Activated T-cell treated with anti-CD3 and anti-CD28 coated beads, Interleukin-2, amount 50 U/mL, for 72 hours (primary cell): ENCODE results near the gene OR56B1. TPM values are rescaled to one million over a fixed set of nuclear protein-coding genes. Genes with fewer than 3 reads are reported as not detected.
"Not testable (repeated sequence)": the region's sequence is repeated elsewhere in the genome, so short reads cannot be mapped to it uniquely, and the experiment has no call there.

Source experiments
- ATAC-seq, 2 donors: fragments of 150-1000 bp; cut with Tn5 transposase; replicated peaks in 1 of 2; 2 replicates each; pipeline ENCODE4 v1.10.0; 2021; ENCODE audit warnings: moderate library complexity in 2 of 2, mild to moderate bottlenecking in 1 of 2
- DNase-seq, 2 donors: peaks; one replicate each; pipeline ENCODE4 v3.0.0; 2021 to 2022; ENCODE audit warnings: mixed read lengths in 1 of 2
- H3K27ac Mint-ChIP-seq: one replicate; pipeline ENCODE4 v1.8.0; 2022; ENCODE audit warnings: mild to moderate bottlenecking, moderate library complexity, mixed read lengths
- H3K27me3 Mint-ChIP-seq: one replicate; pipeline ENCODE4 v1.8.0; 2022; ENCODE audit warnings: low read depth, mixed read lengths
- H3K36me3 Mint-ChIP-seq, 2 donors: one replicate each; pipeline ENCODE4 v1.8.0; 2022; ENCODE audit warnings: mixed read lengths in 2 of 2, mild to moderate bottlenecking in 1 of 2; ENCODE audit not compliant: insufficient read depth in 2 of 2
- H3K4me1 Mint-ChIP-seq: one replicate; pipeline ENCODE4 v1.8.0; 2022; ENCODE audit warnings: low read depth, mixed read lengths
- H3K4me3 Mint-ChIP-seq, 2 donors: one replicate each; pipeline ENCODE4 v1.8.0; 2022; ENCODE audit warnings: mild to moderate bottlenecking in 2 of 2, mixed read lengths in 2 of 2, moderate library complexity in 2 of 2
- H3K9me3 Mint-ChIP-seq, 2 donors: one replicate each; pipeline ENCODE4 v1.8.0; 2022; ENCODE audit warnings: mixed read lengths in 2 of 2
- total RNA-seq, 2 donors: library from RNA; stranded (reverse); gene quantifications; one replicate each; pipeline ENCODE4 v1.2.3, GENCODE V29; 2022

OR56B1 gene, protein sequence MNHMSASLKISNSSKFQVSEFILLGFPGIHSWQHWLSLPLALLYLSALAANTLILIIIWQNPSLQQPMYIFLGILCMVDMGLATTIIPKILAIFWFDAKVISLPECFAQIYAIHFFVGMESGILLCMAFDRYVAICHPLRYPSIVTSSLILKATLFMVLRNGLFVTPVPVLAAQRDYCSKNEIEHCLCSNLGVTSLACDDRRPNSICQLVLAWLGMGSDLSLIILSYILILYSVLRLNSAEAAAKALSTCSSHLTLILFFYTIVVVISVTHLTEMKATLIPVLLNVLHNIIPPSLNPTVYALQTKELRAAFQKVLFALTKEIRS
- total RNA-seq, result under 1 TPM; 0.24 to 0.56 TPM

DNA sequence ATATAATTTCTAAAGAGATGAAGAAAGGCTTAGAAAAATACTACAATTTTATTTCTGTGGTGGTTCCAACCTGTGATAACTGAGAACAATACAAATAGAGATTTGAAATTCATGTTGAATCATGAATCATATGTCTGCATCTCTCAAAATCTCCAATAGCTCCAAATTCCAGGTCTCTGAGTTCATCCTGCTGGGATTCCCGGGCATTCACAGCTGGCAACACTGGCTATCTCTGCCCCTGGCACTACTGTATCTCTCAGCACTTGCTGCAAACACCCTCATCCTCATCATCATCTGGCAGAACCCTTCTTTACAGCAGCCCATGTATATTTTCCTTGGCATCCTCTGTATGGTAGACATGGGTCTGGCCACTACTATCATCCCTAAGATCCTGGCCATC is at the start of gene OR56B1:
Gene OR56B1, plus strand, starts transcription at position 53 of the 400 bp plus-strand sequence. Its CDS starts 69 bp downstream, at position 122.
- DNase-seq (no peak), ATAC-seq (no peak)
- no peak within 1 kb of the TSS for H3K27ac Mint-ChIP-seq
- peaks cover 0 to 6% of the 10 kb centered on the region in 2 donors for H3K36me3 Mint-ChIP-seq
- no peaks in the 10 kb centered on the region for H3K27me3 Mint-ChIP-seq
- no peaks in the 10 kb centered on the region for H3K4me1 Mint-ChIP-seq
- H3K9me3 Mint-ChIP-seq, result peaks cover under 1 to 3% of the 10 kb centered on the region in 2 donors
- H3K4me3 Mint-ChIP-seq, result no peak within 1 kb of the TSS

DNA sequence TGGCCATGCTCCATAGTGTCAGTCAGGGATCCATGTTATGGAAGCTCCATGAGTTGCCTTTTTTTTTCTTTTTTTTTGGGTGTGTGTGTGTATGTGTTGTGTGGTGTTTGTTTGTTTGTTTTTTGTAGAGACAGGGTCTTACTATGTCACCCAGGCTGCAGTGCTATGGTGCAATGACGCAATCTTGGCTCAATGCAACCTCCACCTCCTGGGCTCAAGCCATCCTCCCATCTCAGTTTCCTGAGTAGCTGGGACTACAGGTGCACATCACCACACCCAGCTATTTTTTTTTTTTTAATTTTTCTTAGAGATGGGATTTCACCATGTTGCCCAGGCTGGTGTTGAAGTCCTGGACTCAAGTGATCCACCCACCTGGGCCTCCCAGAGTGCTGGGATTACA is 47.8 kb upstream of the OR56B1 start:
- no peak for ATAC-seq
- Mint-ChIP-seq H3K27me3 (no peaks in the 10 kb centered on the region), H3K27ac (peak overlapping the region; percentile 2), H3K4me1 (peaks cover 59% of the 10 kb centered on the region), H3K9me3 (no peaks in the 10 kb centered on the region), H3K4me3 (no peak overlapping the region), H3K36me3 (peaks cover 11 to 22% of the 10 kb centered on the region in 2 donors)
- no peak for DNase-seq

DNA sequence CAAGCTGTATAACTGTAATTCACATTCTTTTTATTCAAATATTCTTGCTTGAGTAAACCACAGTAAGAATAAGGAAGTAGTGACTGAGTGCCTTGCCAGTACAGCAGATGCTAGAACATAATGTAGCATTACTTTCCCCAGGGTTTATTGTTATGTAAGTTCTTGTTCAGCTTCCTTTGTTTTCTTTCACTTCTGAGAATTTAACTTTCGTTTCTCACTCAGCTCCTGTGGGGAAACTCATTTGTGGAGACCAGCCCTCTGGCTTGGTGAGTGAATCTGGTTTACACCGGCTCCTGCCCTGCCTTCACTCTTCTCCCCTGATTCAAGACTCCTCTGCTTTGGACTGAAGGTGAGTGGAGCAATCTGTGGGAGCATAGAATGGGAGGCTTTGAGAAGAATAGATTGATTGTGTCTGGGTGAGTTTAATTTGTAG is 46.7 kb upstream of the OR56B1 start, which contains the start of gene TRIM22:
Gene TRIM22, plus strand, starts transcription at position 240 of the 433 bp plus-strand sequence. CDS start 6,443 bp downstream, outside the sequence.
- Mint-ChIP-seq H3K27ac (peak within 1 kb of the TSS; percentile 88), H3K4me3 (peak within 1 kb of the TSS; percentile 91 to 96), H3K27me3 (no peaks in the 10 kb centered on the region), H3K36me3 (peaks cover 9 to 22% of the 10 kb centered on the region in 2 donors), H3K4me1 (peaks cover 58% of the 10 kb centered on the region), H3K9me3 (no peaks in the 10 kb centered on the region)
- peak; percentile 62 to 65 for DNase-seq
- peak; percentile 67 to 72 for ATAC-seq

DNA sequence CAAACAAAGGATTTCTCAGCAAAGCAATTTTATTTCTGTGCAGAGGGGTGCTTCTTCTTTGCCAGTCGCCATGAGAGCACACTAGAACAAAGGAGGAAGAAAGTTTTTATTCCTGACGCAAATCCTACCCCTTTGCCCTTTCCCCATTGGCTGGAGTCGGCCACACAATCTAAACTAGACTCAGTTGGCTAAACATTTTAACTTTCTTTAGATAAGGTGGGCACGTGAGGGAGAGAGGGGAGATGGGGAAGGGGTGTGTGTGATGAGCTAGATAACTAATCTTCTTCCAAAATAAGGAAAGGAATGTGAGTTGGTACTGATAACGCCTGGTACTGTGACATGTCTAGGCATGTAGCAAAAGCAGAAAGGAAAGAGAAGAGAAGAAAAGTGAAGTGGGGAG is 46.0 kb upstream of the OR56B1 start:
- peaks cover 58% of the 10 kb centered on the region for H3K4me1 Mint-ChIP-seq
- H3K27me3 Mint-ChIP-seq, result no peaks in the 10 kb centered on the region
- no peak for ATAC-seq
- peak overlapping the region; percentile 91 to 96 for H3K4me3 Mint-ChIP-seq
- no peaks in the 10 kb centered on the region for H3K9me3 Mint-ChIP-seq
- H3K27ac Mint-ChIP-seq, result peak overlapping the region; percentile 88
- no peak for DNase-seq
- peaks cover 11 to 22% of the 10 kb centered on the region in 2 donors for H3K36me3 Mint-ChIP-seq

DNA sequence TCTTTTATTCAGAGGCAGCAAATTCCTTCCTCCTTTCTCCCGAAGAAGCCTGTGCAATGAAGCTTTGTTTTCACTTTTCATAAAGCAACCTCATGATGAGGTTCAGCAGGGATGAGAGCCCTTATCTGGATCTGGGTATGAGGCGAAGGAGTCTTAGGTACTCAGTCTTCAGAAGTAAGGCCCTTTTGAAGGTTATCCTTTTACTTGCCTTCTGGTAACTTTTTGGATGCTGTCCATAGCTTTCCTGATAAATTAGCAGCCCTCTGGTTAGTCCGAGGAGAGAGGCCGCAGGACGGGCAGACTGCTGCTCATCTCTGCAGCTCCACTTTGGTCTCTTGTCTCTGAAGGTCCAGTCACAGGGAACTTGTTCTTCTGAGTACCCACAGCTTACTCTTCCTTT is 45.5 kb upstream of the OR56B1 start:
- peak overlapping the region; percentile 91 to 96 for H3K4me3 Mint-ChIP-seq
- peaks cover 11 to 22% of the 10 kb centered on the region in 2 donors for H3K36me3 Mint-ChIP-seq
- peak overlapping the region; percentile 88 for H3K27ac Mint-ChIP-seq
- peak in 1 of 2 donors; percentile 12 for DNase-seq
- peaks cover 55% of the 10 kb centered on the region for H3K4me1 Mint-ChIP-seq
- no peaks in the 10 kb centered on the region for H3K9me3 Mint-ChIP-seq
- no peaks in the 10 kb centered on the region for H3K27me3 Mint-ChIP-seq
- peak in 1 of 2 donors; percentile 5 for ATAC-seq

DNA sequence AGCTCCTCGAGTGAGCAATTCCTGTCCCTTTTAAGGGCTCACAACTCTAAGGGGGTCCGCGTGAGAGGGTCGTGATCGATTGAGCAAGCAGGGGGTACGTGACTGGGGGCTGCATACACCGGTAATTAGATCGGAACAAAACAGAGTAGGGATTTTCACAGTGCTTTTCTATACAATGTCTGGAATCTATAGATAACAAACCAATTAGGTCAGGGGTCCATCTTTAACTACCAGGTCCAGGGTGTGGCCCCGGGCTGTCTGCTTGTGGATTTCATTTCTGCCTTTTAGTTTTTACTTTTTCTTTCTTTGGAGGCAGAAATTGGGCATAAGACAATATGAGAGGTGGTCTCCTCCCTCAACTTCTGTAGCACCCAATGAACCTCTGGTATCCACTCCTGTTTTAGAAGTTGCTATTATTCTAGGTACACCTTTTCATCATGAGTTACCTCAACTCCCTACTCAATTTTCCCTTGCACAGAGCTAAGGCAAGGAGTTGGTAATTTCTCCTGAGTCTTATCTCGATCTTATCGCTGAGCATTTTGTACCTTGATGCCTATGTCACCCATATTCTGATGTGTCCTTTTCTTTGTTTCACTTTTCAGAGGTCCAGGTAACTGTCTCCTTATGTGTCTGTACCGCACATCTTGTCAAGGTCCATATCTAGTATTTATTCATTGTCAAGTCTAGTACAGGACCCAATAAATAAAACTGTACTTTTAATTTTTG is 44.8 kb upstream of the OR56B1 start:
- not testable (repeated sequence) for H3K9me3 Mint-ChIP-seq, H3K27me3 Mint-ChIP-seq, DNase-seq
- H3K36me3 Mint-ChIP-seq, result peaks cover 14 to 27% of the 10 kb centered on the region in 2 donors
- peak overlapping the region; percentile 91 to 96 for H3K4me3 Mint-ChIP-seq
- ATAC-seq, result peak; percentile 31 to 37
- peak overlapping the region; percentile 88 for H3K27ac Mint-ChIP-seq
- peaks cover 58% of the 10 kb centered on the region for H3K4me1 Mint-ChIP-seq

DNA sequence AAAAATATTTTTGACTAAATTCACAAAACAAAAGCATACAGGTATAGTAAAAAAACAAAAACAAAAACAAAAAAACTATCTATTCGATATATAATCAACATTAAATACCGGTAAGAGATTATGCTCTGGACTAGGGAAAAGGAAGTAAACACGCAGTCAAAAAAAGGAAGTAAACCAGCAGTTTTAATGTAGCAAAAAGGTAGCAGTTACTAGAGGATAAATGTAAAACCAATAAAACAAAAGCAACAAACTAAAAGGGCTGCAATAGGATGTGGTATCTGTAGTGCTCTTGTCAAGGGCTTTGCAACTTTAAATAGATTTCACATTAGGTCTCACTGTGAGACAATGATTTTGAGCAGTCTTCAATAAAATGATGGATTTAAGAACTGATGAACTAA is 44.3 kb upstream of the OR56B1 start:
- Mint-ChIP-seq H3K36me3 (peaks cover 15 to 30% of the 10 kb centered on the region in 2 donors), H3K4me1 (peaks cover 61% of the 10 kb centered on the region), H3K9me3 (no peaks in the 10 kb centered on the region), H3K27me3 (no peaks in the 10 kb centered on the region), H3K27ac (peak overlapping the region; percentile 88), H3K4me3 (peak overlapping the region; percentile 91 to 96)
- DNase-seq (no peak), ATAC-seq (no peak)

DNA sequence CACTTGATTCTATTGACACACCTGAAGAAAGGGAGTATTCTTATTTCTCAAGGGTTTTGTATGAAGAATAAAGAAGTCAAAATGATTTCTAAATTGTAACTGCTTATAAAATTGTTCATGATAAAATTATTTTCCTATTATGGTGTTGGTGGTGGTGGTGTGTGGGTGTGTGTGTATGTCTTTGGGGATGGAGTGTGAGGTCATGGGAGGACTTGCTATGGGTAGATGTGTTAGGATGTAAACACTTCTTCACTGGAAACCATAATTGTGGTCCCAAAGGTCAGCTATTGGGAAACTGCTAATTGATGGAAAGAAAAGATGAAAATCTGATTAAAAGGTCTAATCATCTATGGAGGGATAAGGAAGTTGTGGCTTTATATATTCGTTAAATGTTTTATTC is 41.6 kb upstream of the OR56B1 start:
- no peaks in the 10 kb centered on the region for H3K9me3 Mint-ChIP-seq
- no peaks in the 10 kb centered on the region for H3K27me3 Mint-ChIP-seq
- peak overlapping the region; percentile 42 to 50 for H3K4me3 Mint-ChIP-seq
- DNase-seq (no peak), ATAC-seq (no peak)
- H3K36me3 Mint-ChIP-seq, result peaks cover 14 to 34% of the 10 kb centered on the region in 2 donors
- peaks cover 46% of the 10 kb centered on the region for H3K4me1 Mint-ChIP-seq
- no peak overlapping the region for H3K27ac Mint-ChIP-seq

DNA sequence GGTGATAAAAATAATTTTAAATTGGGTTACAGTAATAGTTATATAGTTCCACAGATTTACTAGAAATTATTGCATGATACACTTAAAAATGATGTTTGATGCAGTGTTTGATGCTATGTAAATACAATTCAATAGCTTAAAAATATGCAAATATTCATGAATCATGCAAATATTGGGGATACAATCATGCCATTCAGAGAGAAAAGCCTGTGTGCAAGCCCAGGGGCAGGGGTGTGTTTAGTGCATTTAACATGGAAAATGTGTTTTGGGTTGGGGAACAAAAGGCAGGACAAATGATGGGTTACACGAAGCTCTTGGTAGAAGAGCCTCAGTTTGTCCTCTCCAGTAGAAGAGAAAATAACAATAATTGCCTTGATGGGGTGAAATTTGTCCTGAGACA is 40.7 kb upstream of the OR56B1 start:
- DNase-seq (no peak), ATAC-seq (no peak)
- no peak overlapping the region for H3K4me3 Mint-ChIP-seq
- peaks cover 53% of the 10 kb centered on the region for H3K4me1 Mint-ChIP-seq
- peak overlapping the region; percentile 43 for H3K27ac Mint-ChIP-seq
- no peaks in the 10 kb centered on the region for H3K27me3 Mint-ChIP-seq
- H3K36me3 Mint-ChIP-seq, result peaks cover 12 to 31% of the 10 kb centered on the region in 2 donors
- H3K9me3 Mint-ChIP-seq, result no peaks in the 10 kb centered on the region

DNA sequence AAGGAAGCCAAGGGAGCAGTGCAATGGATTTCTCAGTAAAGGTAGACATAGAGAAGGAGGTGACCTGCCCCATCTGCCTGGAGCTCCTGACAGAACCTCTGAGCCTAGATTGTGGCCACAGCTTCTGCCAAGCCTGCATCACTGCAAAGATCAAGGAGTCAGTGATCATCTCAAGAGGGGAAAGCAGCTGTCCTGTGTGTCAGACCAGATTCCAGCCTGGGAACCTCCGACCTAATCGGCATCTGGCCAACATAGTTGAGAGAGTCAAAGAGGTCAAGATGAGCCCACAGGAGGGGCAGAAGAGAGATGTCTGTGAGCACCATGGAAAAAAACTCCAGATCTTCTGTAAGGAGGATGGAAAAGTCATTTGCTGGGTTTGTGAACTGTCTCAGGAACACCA is 40.0 kb upstream of the OR56B1 start:
- Mint-ChIP-seq H3K36me3 (peaks cover 9 to 26% of the 10 kb centered on the region in 2 donors), H3K27ac (peak overlapping the region; percentile 40), H3K4me3 (no peak overlapping the region), H3K9me3 (no peaks in the 10 kb centered on the region), H3K27me3 (no peaks in the 10 kb centered on the region), H3K4me1 (peaks cover 59% of the 10 kb centered on the region)
- DNase-seq, result no peak
- no peak for ATAC-seq

DNA sequence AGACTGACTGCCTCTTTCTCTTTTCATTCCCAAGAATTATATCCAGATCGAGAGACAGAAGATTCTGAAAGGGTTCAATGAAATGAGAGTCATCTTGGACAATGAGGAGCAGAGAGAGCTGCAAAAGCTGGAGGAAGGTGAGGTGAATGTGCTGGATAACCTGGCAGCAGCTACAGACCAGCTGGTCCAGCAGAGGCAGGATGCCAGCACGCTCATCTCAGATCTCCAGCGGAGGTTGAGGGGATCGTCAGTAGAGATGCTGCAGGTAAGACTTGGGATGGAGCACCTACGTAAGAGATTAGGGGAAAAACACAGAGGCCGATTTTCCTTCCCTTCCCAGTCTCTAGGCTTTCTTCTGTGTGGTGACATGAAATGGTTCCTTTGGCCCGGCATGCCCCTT is 38.0 kb upstream of the OR56B1 start:
- Mint-ChIP-seq H3K27ac (no peak overlapping the region), H3K4me3 (no peak overlapping the region), H3K4me1 (peaks cover 51% of the 10 kb centered on the region), H3K36me3 (peaks cover 11 to 25% of the 10 kb centered on the region in 2 donors), H3K9me3 (no peaks in the 10 kb centered on the region), H3K27me3 (no peaks in the 10 kb centered on the region)
- DNase-seq, result no peak
- ATAC-seq, result no peak

DNA sequence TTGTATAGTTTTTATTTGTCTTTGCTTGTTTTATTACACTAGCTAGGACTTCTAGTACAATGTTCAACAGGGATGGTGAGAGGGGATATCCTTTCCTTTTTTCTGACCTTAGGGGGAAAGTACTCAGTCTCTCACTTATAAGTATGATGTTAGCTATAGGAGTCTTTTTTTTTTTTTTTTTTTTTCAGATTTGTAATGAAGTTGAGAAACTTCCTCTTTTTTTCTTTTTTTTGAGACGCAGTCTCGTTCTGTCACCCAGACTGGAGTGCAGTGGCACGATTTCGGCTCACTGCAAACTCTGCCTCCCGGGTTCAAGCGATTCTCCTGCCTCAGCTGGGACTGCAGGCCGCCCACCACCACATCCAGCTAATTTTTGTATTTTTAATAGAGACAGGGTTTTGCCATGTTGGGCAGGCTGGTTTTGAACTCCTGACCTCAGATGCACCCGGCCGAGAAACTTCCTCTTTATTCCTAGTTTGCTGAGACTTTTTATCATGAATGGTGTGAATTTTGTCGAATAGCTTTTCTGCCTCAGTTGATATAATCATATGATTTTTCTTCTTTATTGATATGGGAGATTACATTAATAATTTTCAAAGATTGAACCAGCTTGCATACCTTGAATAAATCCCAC is 35.7 kb upstream of the OR56B1 start:
- Mint-ChIP-seq H3K4me3 (no peak overlapping the region), H3K36me3 (peaks cover 10 to 36% of the 10 kb centered on the region in 2 donors), H3K27me3 (no peaks in the 10 kb centered on the region), H3K4me1 (peaks cover 38% of the 10 kb centered on the region), H3K9me3 (no peaks in the 10 kb centered on the region), H3K27ac (peak overlapping the region; percentile 86)
- ATAC-seq (no peak), DNase-seq (no peak)
